Keratinocyte (primary cell): ENCODE results near the gene ECE2.

Source experiments
- EZH2 ChIP-seq: IDR thresholded peaks from one replicate; pipeline ENCODE4 v1.6.1; 2012; ENCODE audit warnings: inconsistent platforms, mild to moderate bottlenecking, low read length, moderate library complexity
- TF ChIP-seq, protein P1 (sequence below), 3 experiments: IDR thresholded peaks in 1 of 3; conservative IDR thresholded peaks in 1 of 3; optimal IDR thresholded peaks in 1 of 3; 2 replicates in 2 of 3; 3 replicates in 1 of 3; pipeline versions ENCODE3 to v1.5.1; 2011; ENCODE audit warnings: low read length in 3 of 3, mild to moderate bottlenecking in 3 of 3, moderate library complexity in 2 of 3, control low read depth in 1 of 3, inconsistent platforms in 1 of 3; ENCODE audit not compliant: insufficient read depth in 2 of 3; ENCODE audit errors: extremely low read depth in 1 of 3

DNA sequence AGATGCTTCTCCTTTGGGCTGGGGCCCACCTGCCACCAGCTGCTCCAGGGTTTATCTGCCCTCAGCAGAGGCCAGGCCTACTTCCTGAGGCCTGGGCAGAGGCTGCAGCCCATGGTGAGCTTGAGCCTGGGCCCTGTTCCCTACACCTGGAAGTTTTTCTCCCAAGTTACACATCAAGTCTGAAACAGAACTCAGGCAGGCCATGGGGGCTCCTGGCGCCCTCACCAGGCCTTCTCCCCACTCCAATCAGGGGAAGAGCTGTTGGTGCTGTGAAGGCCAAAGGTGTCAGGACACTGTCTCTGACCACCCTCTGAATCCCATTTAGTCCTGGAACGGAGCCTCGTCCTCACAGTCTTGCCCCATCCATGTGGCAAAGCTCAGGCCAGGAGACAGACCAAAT lies 39.2 kb upstream of the ECE2 start:
- TF ChIP-seq, protein P1, sequence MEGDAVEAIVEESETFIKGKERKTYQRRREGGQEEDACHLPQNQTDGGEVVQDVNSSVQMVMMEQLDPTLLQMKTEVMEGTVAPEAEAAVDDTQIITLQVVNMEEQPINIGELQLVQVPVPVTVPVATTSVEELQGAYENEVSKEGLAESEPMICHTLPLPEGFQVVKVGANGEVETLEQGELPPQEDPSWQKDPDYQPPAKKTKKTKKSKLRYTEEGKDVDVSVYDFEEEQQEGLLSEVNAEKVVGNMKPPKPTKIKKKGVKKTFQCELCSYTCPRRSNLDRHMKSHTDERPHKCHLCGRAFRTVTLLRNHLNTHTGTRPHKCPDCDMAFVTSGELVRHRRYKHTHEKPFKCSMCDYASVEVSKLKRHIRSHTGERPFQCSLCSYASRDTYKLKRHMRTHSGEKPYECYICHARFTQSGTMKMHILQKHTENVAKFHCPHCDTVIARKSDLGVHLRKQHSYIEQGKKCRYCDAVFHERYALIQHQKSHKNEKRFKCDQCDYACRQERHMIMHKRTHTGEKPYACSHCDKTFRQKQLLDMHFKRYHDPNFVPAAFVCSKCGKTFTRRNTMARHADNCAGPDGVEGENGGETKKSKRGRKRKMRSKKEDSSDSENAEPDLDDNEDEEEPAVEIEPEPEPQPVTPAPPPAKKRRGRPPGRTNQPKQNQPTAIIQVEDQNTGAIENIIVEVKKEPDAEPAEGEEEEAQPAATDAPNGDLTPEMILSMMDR (optimal IDR thresholded peaks at IDR 0.05 in 1 of 3, IDR thresholded peaks at IDR 0.05 in 1 of 3, conservative IDR thresholded peaks at IDR 0.05 in 1 of 3; ENCODE audit: extremely low read depth in 1 of 3, insufficient read depth in 2 of 3, low read length in 3 of 3) = no peak
- TF ChIP-seq EZH2 = no peak
